CD14-positive monocyte (primary cell): ENCODE measurements around the gene PPP6R3. TPM values are rescaled to one million over a fixed set of nuclear protein-coding genes. Genes with fewer than 3 reads are reported as not detected.

Source experiments
- DNase-seq, 3 donors: peaks; one replicate each; pipeline ENCODE4 v3.0.0-alpha.2; 2011 to 2022
- H2AFZ ChIP-seq: 2 replicates; pipeline ENCODE4 v1.6.0; 2012; ENCODE audit warnings: mild to moderate bottlenecking, low read depth, low read length, inconsistent platforms; ENCODE audit not compliant: insufficient read depth, poor library complexity, severe bottlenecking
- H3K27ac ChIP-seq, 2 donors: 1 replicate in 1 of 2; 2 replicates in 1 of 2; pipeline ENCODE4 v1.5.1; 2012 to 2013; ENCODE audit warnings: low read length in 2 of 2, control low read depth in 1 of 2, inconsistent platforms in 1 of 2, low read depth in 1 of 2, mild to moderate bottlenecking in 1 of 2
- H3K27me3 ChIP-seq, 2 donors: one replicate each; pipeline versions ENCODE4 v1.6.0 to v1.6.1; 2011 to 2013; ENCODE audit warnings: low read length in 2 of 2; ENCODE audit not compliant: control insufficient read depth in 2 of 2, insufficient read depth in 2 of 2
- H3K36me3 ChIP-seq, 2 donors: replicated peaks in 1 of 2; 1 replicate in 1 of 2; 2 replicates in 1 of 2; pipeline versions ENCODE4 v1.5.1 to v1.6.1; 2012 to 2013; ENCODE audit warnings: low read length in 2 of 2, control low read depth in 1 of 2, inconsistent platforms in 1 of 2, mild to moderate bottlenecking in 1 of 2; ENCODE audit not compliant: insufficient read depth in 2 of 2, control insufficient read depth in 1 of 2
- H3K4me1 ChIP-seq, 2 donors: 1 replicate in 1 of 2; 2 replicates in 1 of 2; pipeline versions ENCODE4 v1.5.1 to v1.6.1; 2012 to 2013; ENCODE audit warnings: low read length in 2 of 2, control low read depth in 1 of 2, inconsistent platforms in 1 of 2, mild to moderate bottlenecking in 1 of 2, moderate library complexity in 1 of 2; ENCODE audit not compliant: insufficient read depth in 2 of 2, control insufficient read depth in 1 of 2
- H3K4me2 ChIP-seq: replicated peaks from 2 replicates; pipeline ENCODE3; 2012; ENCODE audit warnings: low read length, moderate library complexity, mild to moderate bottlenecking; ENCODE audit not compliant: poor library complexity, severe bottlenecking; ENCODE audit errors: extremely low read depth
- H3K4me3 ChIP-seq, 3 experiments: fragments of 200-600 bp in 1 of 3; sonication (generic) in 1 of 3; replicated peaks in 1 of 3; 1 replicate in 2 of 3; 2 replicates in 1 of 3; pipeline ENCODE4 v1.5.1; 2011 to 2013; ENCODE audit warnings: low read length in 3 of 3, mild to moderate bottlenecking in 3 of 3, control low read depth in 2 of 3, low read depth in 2 of 3, inconsistent platforms in 1 of 3, moderate library complexity in 1 of 3
- H3K79me2 ChIP-seq: 2 replicates; pipeline ENCODE4 v1.6.0; 2012; ENCODE audit warnings: mild to moderate bottlenecking, control low read depth, inconsistent platforms, low read length, moderate library complexity; ENCODE audit not compliant: insufficient read depth
- H3K9ac ChIP-seq: 2 replicates; pipeline ENCODE4 v1.6.0; 2017; ENCODE audit warnings: low read length, mild to moderate bottlenecking; ENCODE audit not compliant: insufficient read depth, poor library complexity, severe bottlenecking
- H3K9me3 ChIP-seq, 2 donors: replicated peaks in 1 of 2; 1 replicate in 1 of 2; 2 replicates in 1 of 2; pipeline versions ENCODE4 v1.5.1 to v1.6.1; 2012 to 2013; ENCODE audit warnings: low read length in 2 of 2, control low read depth in 1 of 2; ENCODE audit not compliant: control insufficient read depth in 1 of 2, insufficient read depth in 1 of 2
- H4K20me1 ChIP-seq: 2 replicates; pipeline ENCODE4 v1.6.0; 2012; ENCODE audit warnings: mild to moderate bottlenecking, low read length, control low read depth, moderate library complexity; ENCODE audit not compliant: insufficient read depth
- H3K27ac Mint-ChIP-seq, 7 donors: one replicate each; pipeline ENCODE4 v1.8.0; 2020; ENCODE audit warnings: mild to moderate bottlenecking in 7 of 7, mixed read lengths in 7 of 7, moderate library complexity in 6 of 7, inconsistent platforms in 2 of 7
- H3K27me3 Mint-ChIP-seq, 3 donors: one replicate each; pipeline ENCODE4 v1.8.0; 2021 to 2022; ENCODE audit warnings: low read depth in 3 of 3, mild to moderate bottlenecking in 3 of 3, mixed read lengths in 3 of 3, moderate library complexity in 3 of 3, inconsistent platforms in 1 of 3
- H3K36me3 Mint-ChIP-seq, 2 donors: one replicate each; pipeline ENCODE4 v1.8.0; 2020; ENCODE audit warnings: mixed read lengths in 2 of 2, inconsistent platforms in 1 of 2, mild to moderate bottlenecking in 1 of 2
- H3K4me1 Mint-ChIP-seq: one replicate; pipeline ENCODE4 v1.8.0; 2020; ENCODE audit warnings: mild to moderate bottlenecking, mixed read lengths
- H3K4me3 Mint-ChIP-seq, 2 donors: one replicate each; pipeline ENCODE4 v1.8.0; 2020; ENCODE audit warnings: mild to moderate bottlenecking in 2 of 2, mixed read lengths in 2 of 2, moderate library complexity in 1 of 2
- H3K9me3 Mint-ChIP-seq, 7 donors: one replicate each; pipeline ENCODE4 v1.8.0; 2020 to 2022; ENCODE audit warnings: mixed read lengths in 7 of 7, mild to moderate bottlenecking in 6 of 7, moderate library complexity in 6 of 7, inconsistent platforms in 2 of 7
- CTCF ChIP-seq: fragments of 200-600 bp; IDR thresholded peaks from one replicate; pipeline ENCODE4 v1.8.0; 2022; ENCODE audit warnings: antibody characterized with exemption, mild to moderate bottlenecking
- WGBS: methylation state at CpG from one replicate; pipeline ENCODE4 v1.1.5; 2013; ENCODE audit warnings: missing lambda C conversion rate; ENCODE audit not compliant: insufficient coverage; 5-methylcytosine and 5-hydroxymethylcytosine counted together
- intact Hi-C, 2 donors: fragments of 100-400 bp; cut with micrococcal nuclease; formaldehyde crosslinking; loops; one replicate each; pipeline versions ENCODE4 v1.15.0 to v1.15.1; 2023
- polyA plus RNA-seq, 3 donors: library from polyadenylated mRNA; depleted of rRNA in 1 of 3; unstranded in 2 of 3; stranded (reverse) in 1 of 3; fragments of 300-500 nt in 2 of 3; fragments of >200 nt in 1 of 3; fragmentation: Illumina TruSeq in 2 of 3; gene quantifications; 1 replicate in 2 of 3; 2 replicates in 1 of 3; pipeline ENCODE4 v1.2.3, GENCODE V29; 2012 to 2021

The PPP6R3 gene
- polyA plus RNA-seq, 3 donors: 22.9 to 39.4 (median 38.1) TPM

- Mint-ChIP-seq H3K36me3 (no peaks in the 10 kb centered on the region), H3K4me3 (no peak overlapping the region), H3K9me3 (peaks cover 0 to 5% (median 1%) of the 10 kb centered on the region in 7 donors), H3K27me3 (peaks cover 2 to 7% (median 6%) of the 10 kb centered on the region in 3 donors), H3K27ac (no peak overlapping the region), H3K4me1 (peaks cover 2% of the 10 kb centered on the region)
- H4K20me1 ChIP-seq: no peaks in the 10 kb centered on the region
- DNase-seq: no peak
- 96% methylated on average over 8 of the region's 8 CpGs for WGBS
- no peak overlapping the region for H3K4me3 ChIP-seq
- no peaks in the 10 kb centered on the region for H3K79me2 ChIP-seq
- no peaks in the 10 kb centered on the region for H3K36me3 ChIP-seq
- intact Hi-C loops: no loop called here
- H3K4me1 ChIP-seq: no peaks in the 10 kb centered on the region
- no peaks in the 10 kb centered on the region for H3K27me3 ChIP-seq
- no peak for TF ChIP-seq CTCF
- H3K27ac ChIP-seq: no peak overlapping the region
- no peaks in the 10 kb centered on the region for H3K9me3 ChIP-seq
- H2AFZ ChIP-seq: no peak overlapping the region
- no peak overlapping the region for H3K9ac ChIP-seq
- no peak overlapping the region for H3K4me2 ChIP-seq
These were observed 195.3 kb downstream of the PPP6R3 start for GRCh38 chr11:68655806-68656205.

GRCh38 chr11:68657021-68657780 lies 196.6 kb downstream of the PPP6R3 start:
- no peak overlapping the region for H3K9ac ChIP-seq
- H3K4me2 ChIP-seq: no peak overlapping the region
- no peak for DNase-seq
- H2AFZ ChIP-seq: no peak overlapping the region
- no peak overlapping the region for H3K27ac Mint-ChIP-seq
- no peak overlapping the region for H3K4me3 Mint-ChIP-seq
- H3K36me3 Mint-ChIP-seq: no peaks in the 10 kb centered on the region
- peaks cover 0 to 5% (median 1%) of the 10 kb centered on the region in 7 donors for H3K9me3 Mint-ChIP-seq
- H3K4me1 Mint-ChIP-seq: peaks cover 2% of the 10 kb centered on the region
- WGBS: 95% methylated on average over 8 of the region's 11 CpGs
- no peaks in the 10 kb centered on the region for H3K9me3 ChIP-seq
- H3K27me3 Mint-ChIP-seq: peaks cover 0 to 8% (median 2%) of the 10 kb centered on the region in 3 donors
- H3K4me1 ChIP-seq: no peaks in the 10 kb centered on the region
- no peaks in the 10 kb centered on the region for H3K79me2 ChIP-seq
- no peaks in the 10 kb centered on the region for H4K20me1 ChIP-seq
- no peak overlapping the region for H3K27ac ChIP-seq
- H3K4me3 ChIP-seq: no peak overlapping the region
- intact Hi-C loops: no loop called here
- H3K36me3 ChIP-seq: no peaks in the 10 kb centered on the region
- H3K27me3 ChIP-seq: no peaks in the 10 kb centered on the region
- no peak for TF ChIP-seq CTCF
